ENCODE measurements around the gene PUS3. TPM values are rescaled to one million over a fixed set of nuclear protein-coding genes. Genes with fewer than 3 reads are reported as not detected.
"Not testable (repeated sequence)": the region's sequence is repeated elsewhere in the genome, so short reads cannot be mapped to it uniquely, and the experiment has no call there.

The PUS3 gene
- total and polyA plus RNA-seq, 2 experiments from 2014 or later: 11.4 to 13.0 TPM

DNA sequence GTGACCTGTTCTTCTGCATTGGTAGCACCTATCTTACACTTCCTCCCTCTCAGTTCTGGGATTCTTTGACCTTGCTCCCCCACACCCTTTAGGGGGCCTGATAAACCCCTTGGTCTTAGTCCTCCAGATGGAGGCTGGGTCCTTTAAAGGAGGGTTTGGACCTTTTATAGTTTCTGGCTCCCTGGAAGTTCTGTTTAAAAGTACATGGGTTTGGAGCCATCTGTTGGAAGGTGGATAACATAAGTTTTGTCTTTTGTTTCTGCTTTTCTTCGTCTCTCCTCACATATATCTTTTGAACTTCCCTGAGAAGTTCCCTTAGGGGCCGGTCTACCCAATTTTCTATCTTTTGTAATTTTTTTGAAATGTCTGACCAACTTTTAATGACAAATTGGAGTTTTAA lies 33.5 kb downstream of the PUS3 start:
- peak in 1 of 2 donors; percentile 40 for DNase-seq (ENCODE audit: low read depth in 1 of 2, low spot score in 1 of 2)
- Histone ChIP-seq H3K36me3 (no peaks in the 10 kb centered on the region), H3K27me3 (no peaks in the 10 kb centered on the region), H3K4me3 (no peak overlapping the region), H3K9me3 (ENCODE audit: low read depth) (no peaks in the 10 kb centered on the region), H3K4me1 (ENCODE audit: low read depth) (no peaks in the 10 kb centered on the region), H3K27ac (no peak overlapping the region)
- TF ChIP-seq, protein P1, sequence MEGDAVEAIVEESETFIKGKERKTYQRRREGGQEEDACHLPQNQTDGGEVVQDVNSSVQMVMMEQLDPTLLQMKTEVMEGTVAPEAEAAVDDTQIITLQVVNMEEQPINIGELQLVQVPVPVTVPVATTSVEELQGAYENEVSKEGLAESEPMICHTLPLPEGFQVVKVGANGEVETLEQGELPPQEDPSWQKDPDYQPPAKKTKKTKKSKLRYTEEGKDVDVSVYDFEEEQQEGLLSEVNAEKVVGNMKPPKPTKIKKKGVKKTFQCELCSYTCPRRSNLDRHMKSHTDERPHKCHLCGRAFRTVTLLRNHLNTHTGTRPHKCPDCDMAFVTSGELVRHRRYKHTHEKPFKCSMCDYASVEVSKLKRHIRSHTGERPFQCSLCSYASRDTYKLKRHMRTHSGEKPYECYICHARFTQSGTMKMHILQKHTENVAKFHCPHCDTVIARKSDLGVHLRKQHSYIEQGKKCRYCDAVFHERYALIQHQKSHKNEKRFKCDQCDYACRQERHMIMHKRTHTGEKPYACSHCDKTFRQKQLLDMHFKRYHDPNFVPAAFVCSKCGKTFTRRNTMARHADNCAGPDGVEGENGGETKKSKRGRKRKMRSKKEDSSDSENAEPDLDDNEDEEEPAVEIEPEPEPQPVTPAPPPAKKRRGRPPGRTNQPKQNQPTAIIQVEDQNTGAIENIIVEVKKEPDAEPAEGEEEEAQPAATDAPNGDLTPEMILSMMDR (IDR thresholded peaks at IDR 0.05; ENCODE audit: low read depth, low read length): peak; percentile 12

DNA sequence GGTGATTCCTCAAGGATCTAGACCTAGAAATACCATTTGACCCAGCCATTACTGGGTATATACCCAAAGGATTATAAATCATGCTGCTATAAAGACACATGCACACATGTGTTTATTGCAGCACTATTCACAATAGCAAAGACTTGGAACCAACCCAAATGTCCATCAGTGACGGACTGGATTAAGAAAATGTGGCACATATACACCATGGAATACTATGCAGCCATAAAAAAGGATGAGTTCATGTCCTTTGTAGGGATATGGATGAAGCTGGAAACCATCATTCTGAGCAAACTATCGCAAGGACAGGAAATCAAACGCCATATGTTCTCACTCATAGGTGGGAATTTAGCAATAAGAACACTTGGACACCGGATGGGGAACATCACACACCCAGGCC lies 37.7 kb downstream of the PUS3 start:
- not testable (repeated sequence) for H3K4me1 ChIP-seq (ENCODE audit: low read depth); H3K36me3 ChIP-seq; H3K27ac ChIP-seq; H3K27me3 ChIP-seq; H3K4me3 ChIP-seq; DNase-seq (ENCODE audit: low read depth in 1 of 2, low spot score in 1 of 2); H3K9me3 ChIP-seq (ENCODE audit: low read depth)

- H3K9me3 ChIP-seq (ENCODE audit: low read depth); H3K27me3 ChIP-seq; H3K27ac ChIP-seq; H3K4me1 ChIP-seq (ENCODE audit: low read depth); H3K36me3 ChIP-seq; DNase-seq (ENCODE audit: low read depth in 1 of 2, low spot score in 1 of 2); H3K4me3 ChIP-seq: not testable (repeated sequence)
These were observed 40.2 kb downstream of the PUS3 start for GRCh38 chr11:125862786-125863185.

GRCh38 chr11:125857670-125858069 lies 45.3 kb downstream of the PUS3 start:
- not testable (repeated sequence) for H3K4me3 ChIP-seq; DNase-seq (ENCODE audit: low read depth in 1 of 2, low spot score in 1 of 2); H3K36me3 ChIP-seq; H3K4me1 ChIP-seq (ENCODE audit: low read depth); H3K27me3 ChIP-seq; H3K27ac ChIP-seq; H3K9me3 ChIP-seq (ENCODE audit: low read depth)

DNA sequence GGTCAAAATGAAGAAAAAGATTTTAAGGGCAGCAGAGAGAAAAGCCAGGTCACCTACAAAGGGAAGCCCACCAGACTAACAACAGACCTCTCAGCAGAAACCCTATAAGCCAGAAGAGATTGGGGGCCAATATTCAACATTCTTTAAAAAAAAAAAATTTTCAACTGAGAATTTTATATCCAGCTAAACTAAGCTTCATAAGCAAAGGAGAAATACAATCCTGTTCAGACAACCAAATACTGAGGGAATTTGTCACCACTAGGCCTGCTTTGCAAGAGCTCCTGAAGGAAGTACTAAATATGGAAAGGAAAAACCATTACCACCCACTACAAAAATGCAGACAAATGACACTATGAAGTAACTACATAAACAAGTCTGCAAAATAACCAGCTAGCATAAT lies 56.8 kb downstream of the PUS3 start:
- H3K4me3 ChIP-seq: no peak overlapping the region
- DNase-seq (ENCODE audit: low read depth in 1 of 2, low spot score in 1 of 2): no peak
- no peaks in the 10 kb centered on the region for H3K9me3 ChIP-seq (ENCODE audit: low read depth)
- H3K27me3 ChIP-seq: no peaks in the 10 kb centered on the region
- H3K36me3 ChIP-seq: no peaks in the 10 kb centered on the region
- TF ChIP-seq, protein P1 (IDR thresholded peaks at IDR 0.05; ENCODE audit: low read depth, low read length): no peak
- no peaks in the 10 kb centered on the region for H3K4me1 ChIP-seq (ENCODE audit: low read depth)
- no peak overlapping the region for H3K27ac ChIP-seq

Other genes with a start within 250 kb of the PUS3 start
- not detected in 2 replicates for gene ACRV1, start 222.4 kb downstream of the PUS3 start, total RNA-seq
- 0.16 and 0.30 TPM in 2 replicates for gene ACRV1, start 222.4 kb downstream of the PUS3 start, polyA plus RNA-seq
- gene PATE1, start 156.9 kb downstream of the PUS3 start, total RNA-seq: not detected in 2 replicates
- not detected in 2 replicates for gene PATE1, start 156.9 kb downstream of the PUS3 start, polyA plus RNA-seq
- 0.11 TPM in 1 of 2 replicates, not detected in the other for gene PATE2, start 124.4 kb downstream of the PUS3 start, total RNA-seq
- not detected in 2 replicates for gene PATE2, start 124.4 kb downstream of the PUS3 start, polyA plus RNA-seq
- gene PATE3, start 115.1 kb downstream of the PUS3 start, total RNA-seq: not detected in 2 replicates
- gene PATE3, start 115.1 kb downstream of the PUS3 start, polyA plus RNA-seq: not detected in 2 replicates
- not detected in 2 replicates for gene PATE4, start 69.9 kb downstream of the PUS3 start, total RNA-seq
- gene PATE4, start 69.9 kb downstream of the PUS3 start, polyA plus RNA-seq: not detected in 2 replicates
- 2.2 and 3.3 TPM in 2 replicates for gene HYLS1, start 15.5 kb downstream of the PUS3 start, total RNA-seq
- gene HYLS1, start 15.5 kb downstream of the PUS3 start, polyA plus RNA-seq: 4.8 and 5.3 TPM in 2 replicates
- gene DDX25, start 1.3 kb upstream of the PUS3 start, total RNA-seq: 4.9 and 7.5 TPM in 2 replicates
- 6.1 and 18.9 TPM in 2 replicates for gene DDX25, start 1.3 kb upstream of the PUS3 start, polyA plus RNA-seq
- gene VSIG10L2, start 42.8 kb upstream of the PUS3 start, total RNA-seq: not detected in 2 replicates
- not detected in 2 replicates for gene VSIG10L2, start 42.8 kb upstream of the PUS3 start, polyA plus RNA-seq
- 13.3 and 17.3 TPM in 2 replicates for gene CDON, start 159.7 kb upstream of the PUS3 start, total RNA-seq
- 5.5 and 5.7 TPM in 2 replicates for gene CDON, start 159.7 kb upstream of the PUS3 start, polyA plus RNA-seq